Progenitor cell of endocrine pancreas (in vitro differentiated cells): ENCODE data around the gene SCAF8. TPM values are rescaled to one million over a fixed set of nuclear protein-coding genes. Genes with fewer than 3 reads are reported as not detected.

Experiments
- DNase-seq: peaks from one replicate; pipeline ENCODE4 v3.0.0; 2021; ENCODE audit warnings: low spot score; ENCODE audit not compliant: unreplicated experiment
- H3K27ac Mint-ChIP-seq: 2 replicates; pipeline ENCODE4 v1.8.0; 2021; ENCODE audit warnings: mild to moderate bottlenecking, moderate library complexity, mixed read lengths
- H3K27me3 Mint-ChIP-seq: 2 replicates; pipeline ENCODE4 v1.8.0; 2021; ENCODE audit warnings: mixed read lengths
- H3K36me3 Mint-ChIP-seq: 2 replicates; pipeline ENCODE4 v1.8.0; 2022; ENCODE audit warnings: mixed read lengths; ENCODE audit not compliant: insufficient read depth
- H3K4me1 Mint-ChIP-seq: 2 replicates; pipeline ENCODE4 v1.8.0; 2021; ENCODE audit warnings: low read depth, mixed read lengths
- H3K4me3 Mint-ChIP-seq: 2 replicates; pipeline ENCODE4 v1.8.0; 2021; ENCODE audit warnings: low read depth, mild to moderate bottlenecking, moderate library complexity, mixed read lengths
- H3K9me3 Mint-ChIP-seq: 2 replicates; pipeline ENCODE4 v1.8.0; 2021; ENCODE audit warnings: low read depth, mixed read lengths
- total RNA-seq: library from RNA; stranded (reverse); gene quantifications from 2 replicates; pipeline ENCODE4 v1.2.1, GENCODE V29; 2021
- TF ChIP-seq, protein P1 (sequence below): fragments of 200-600 bp; sonication (generic); IDR thresholded peaks from one replicate; pipeline ENCODE4 v1.5.0; 2021; ENCODE audit warnings: antibody characterized with exemption, mild to moderate bottlenecking; ENCODE audit not compliant: unreplicated experiment

SCAF8 gene
- total RNA-seq, 1 donor from 2014 or later, result 69.5 TPM

GRCh38 chr6:154864066-154864430 is 130.8 kb downstream of the SCAF8 start:
- Mint-ChIP-seq H3K27me3 (no peaks in the 10 kb centered on the region), H3K4me3 (peak overlapping the region; percentile 40), H3K9me3 (no peaks in the 10 kb centered on the region), H3K36me3 (peaks cover 2% of the 10 kb centered on the region), H3K4me1 (peaks cover 28% of the 10 kb centered on the region), H3K27ac (peak overlapping the region; percentile 94)
- TF ChIP-seq, protein P1, sequence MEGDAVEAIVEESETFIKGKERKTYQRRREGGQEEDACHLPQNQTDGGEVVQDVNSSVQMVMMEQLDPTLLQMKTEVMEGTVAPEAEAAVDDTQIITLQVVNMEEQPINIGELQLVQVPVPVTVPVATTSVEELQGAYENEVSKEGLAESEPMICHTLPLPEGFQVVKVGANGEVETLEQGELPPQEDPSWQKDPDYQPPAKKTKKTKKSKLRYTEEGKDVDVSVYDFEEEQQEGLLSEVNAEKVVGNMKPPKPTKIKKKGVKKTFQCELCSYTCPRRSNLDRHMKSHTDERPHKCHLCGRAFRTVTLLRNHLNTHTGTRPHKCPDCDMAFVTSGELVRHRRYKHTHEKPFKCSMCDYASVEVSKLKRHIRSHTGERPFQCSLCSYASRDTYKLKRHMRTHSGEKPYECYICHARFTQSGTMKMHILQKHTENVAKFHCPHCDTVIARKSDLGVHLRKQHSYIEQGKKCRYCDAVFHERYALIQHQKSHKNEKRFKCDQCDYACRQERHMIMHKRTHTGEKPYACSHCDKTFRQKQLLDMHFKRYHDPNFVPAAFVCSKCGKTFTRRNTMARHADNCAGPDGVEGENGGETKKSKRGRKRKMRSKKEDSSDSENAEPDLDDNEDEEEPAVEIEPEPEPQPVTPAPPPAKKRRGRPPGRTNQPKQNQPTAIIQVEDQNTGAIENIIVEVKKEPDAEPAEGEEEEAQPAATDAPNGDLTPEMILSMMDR, result no peak
- no peak for DNase-seq

DNA sequence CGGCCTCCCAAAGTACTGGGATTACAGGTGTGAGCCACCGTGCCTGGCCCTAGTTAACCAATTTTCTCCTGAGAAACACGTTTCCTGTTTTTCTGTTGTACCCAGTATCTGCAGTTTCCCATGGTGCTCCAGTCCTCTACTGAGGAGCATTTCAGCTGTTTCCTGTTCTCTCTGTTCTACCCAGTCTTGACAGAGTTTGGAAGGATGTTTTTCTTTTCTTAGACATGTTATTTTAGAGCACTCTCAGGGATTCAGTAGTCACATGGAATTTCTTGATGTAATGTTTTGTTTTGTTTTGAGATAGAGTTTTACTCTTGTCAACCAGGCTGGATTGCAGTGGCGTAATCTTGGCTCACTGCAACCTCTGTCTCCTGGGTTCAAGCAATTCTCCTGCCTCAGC is 132.1 kb downstream of the SCAF8 start:
- no peak overlapping the region for H3K4me3 Mint-ChIP-seq
- TF ChIP-seq, protein P1, result no peak
- no peaks in the 10 kb centered on the region for H3K27me3 Mint-ChIP-seq
- no peaks in the 10 kb centered on the region for H3K36me3 Mint-ChIP-seq
- H3K9me3 Mint-ChIP-seq, result no peaks in the 10 kb centered on the region
- no peak for DNase-seq
- peaks cover 28% of the 10 kb centered on the region for H3K4me1 Mint-ChIP-seq
- no peak overlapping the region for H3K27ac Mint-ChIP-seq

DNA sequence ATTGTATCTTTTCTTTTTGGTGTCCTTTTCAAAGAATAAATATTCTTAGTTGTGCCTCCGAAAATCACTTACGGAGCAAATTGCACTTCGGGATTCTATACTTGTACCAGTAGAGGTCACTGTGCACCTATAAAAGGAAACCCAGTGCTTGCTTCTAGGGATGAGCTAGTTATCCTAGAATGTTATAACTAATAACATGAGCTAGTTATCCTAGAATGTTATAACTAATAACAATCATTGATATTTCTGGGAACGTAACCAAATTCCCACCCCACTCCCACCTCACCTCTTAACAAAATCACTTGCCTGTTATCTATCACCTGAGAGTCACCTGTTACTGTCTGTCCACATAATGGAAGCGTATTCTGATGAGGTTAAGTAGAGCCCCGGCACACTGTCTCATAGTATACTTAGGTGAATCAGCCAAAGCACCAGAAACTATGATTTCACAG is 135.0 kb downstream of the SCAF8 start:
- no peak overlapping the region for H3K27ac Mint-ChIP-seq

DNA sequence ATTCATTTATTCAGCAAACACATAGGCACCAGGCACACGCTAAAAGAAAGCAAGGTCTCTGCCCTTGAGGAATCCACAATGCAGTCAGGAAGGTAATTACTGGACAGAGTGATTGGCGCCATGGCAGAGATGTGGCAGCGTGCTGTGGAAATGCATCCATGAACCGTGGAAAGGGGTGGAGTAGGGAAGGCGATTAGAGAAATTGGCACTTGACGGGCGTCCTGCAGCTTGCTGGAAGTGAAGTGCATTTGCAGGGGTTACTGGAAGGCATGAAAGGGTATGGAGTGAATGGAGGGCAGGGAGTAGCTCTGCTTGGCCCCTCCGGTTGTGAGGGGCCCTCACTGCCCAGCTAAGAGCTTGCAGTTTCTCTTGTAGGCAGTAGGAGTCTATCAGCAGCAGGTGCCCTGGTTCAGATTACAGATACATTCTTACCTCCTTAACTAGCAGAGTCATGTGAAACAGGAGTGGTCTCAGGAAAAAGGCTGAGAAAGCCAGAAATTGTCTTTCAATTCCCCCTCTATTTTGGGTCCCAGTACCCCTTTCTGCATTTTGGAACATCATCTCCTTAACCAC is 139.4 kb downstream of the SCAF8 start:
- Mint-ChIP-seq H3K36me3 (no peaks in the 10 kb centered on the region), H3K27me3 (no peaks in the 10 kb centered on the region), H3K4me1 (peaks cover 17% of the 10 kb centered on the region), H3K27ac (no peak overlapping the region), H3K9me3 (no peaks in the 10 kb centered on the region), H3K4me3 (no peak overlapping the region)
- TF ChIP-seq, protein P1, result peak; percentile 22
- no peak for DNase-seq

More for the DNA sequence above, 135.0 kb downstream of the SCAF8 start:
- Mint-ChIP-seq H3K4me3 (no peak overlapping the region), H3K4me1 (peaks cover 18% of the 10 kb centered on the region), H3K36me3 (no peaks in the 10 kb centered on the region), H3K27me3 (no peaks in the 10 kb centered on the region), H3K9me3 (no peaks in the 10 kb centered on the region)
- TF ChIP-seq, protein P1, result peak; percentile 87
- no peak for DNase-seq

DNA sequence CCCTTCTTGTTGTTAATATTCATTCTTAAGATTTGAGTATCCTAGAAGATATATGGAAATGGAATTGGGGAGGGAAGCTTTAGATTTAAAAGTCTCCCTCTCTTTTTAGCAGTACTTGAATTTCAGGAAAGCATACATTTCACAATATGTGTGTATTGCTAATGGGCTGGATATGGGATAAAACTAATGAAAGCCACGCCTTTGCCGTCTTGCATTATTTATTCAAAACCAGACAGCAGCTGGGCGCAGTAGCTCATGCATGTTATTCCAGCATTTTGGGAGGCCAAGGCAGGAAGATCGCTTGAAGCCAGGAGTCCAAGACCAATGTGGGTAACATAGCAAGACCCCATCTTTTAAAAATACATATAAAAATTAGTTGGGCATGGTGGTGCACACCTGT is 140.3 kb downstream of the SCAF8 start:
- Mint-ChIP-seq H3K4me3 (no peak overlapping the region), H3K27me3 (no peaks in the 10 kb centered on the region), H3K27ac (no peak overlapping the region), H3K4me1 (peaks cover 17% of the 10 kb centered on the region), H3K36me3 (no peaks in the 10 kb centered on the region), H3K9me3 (no peaks in the 10 kb centered on the region)
- no peak for DNase-seq
- TF ChIP-seq, protein P1, result no peak
